CD4-positive, alpha-beta T cell treated with Interleukin-12 subunit alpha and Interleukin-12 subunit beta, for 1 hour (primary cell): Measurements from ENCODE around the gene ELOA.
"Not testable (repeated sequence)": the region's sequence is repeated elsewhere in the genome, so short reads cannot be mapped to it uniquely, and the experiment has no call there.

ENCODE experiments used
- DNase-seq: peaks from one replicate; pipeline ENCODE4 v3.0.0-alpha.2; 2020

The ELOA gene

DNA sequence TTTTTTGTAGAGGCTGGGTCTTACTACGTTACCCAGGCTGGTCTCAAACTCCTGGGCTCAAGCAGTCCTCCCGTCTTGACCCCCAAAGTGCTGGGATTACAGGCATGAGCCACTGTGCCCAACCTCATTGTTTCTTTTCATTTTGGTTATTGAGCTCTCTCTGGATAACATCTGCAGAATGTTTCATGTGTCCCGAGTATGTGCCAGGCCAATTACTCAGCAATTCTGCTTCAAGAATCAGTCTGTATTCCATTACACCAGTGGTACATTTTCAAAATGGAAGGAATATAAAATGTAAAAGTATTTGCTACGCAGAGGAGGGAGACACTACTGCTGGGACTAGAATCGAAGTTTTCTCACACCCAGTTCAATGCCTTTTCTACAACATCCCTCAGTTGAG, 1.7 kb upstream of the ELOA start:
- DNase-seq = no peak

DNA sequence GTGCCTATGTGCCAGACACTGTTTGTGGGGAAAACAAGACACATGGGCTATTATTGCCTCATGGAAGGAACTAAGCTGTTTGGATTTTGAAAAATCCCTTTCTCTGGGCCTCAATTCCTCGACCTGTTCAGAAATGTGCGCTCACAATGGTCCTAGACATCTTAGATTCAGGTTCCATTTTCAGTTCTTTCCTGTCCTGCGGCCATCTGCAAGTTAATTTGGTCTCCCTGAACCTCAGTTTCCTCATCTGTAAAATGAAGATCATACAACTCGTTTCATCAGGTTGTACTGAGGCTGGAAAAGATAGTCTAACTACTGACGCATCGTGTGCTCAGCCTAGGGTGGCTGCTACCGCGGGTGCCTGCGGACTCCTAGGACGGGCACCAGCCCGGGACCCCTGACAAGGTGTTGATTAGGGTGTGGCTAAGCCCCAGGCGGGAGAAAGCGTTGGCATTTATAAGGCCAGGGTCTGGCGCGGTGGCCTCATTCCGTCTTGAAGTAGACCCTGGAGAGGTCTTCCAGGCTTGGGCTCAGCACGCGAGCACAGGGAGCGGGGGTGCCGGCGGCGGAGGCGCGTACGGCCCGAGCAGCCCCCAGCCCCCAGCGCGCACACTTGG, 493 bp upstream of the ELOA start:
- DNase-seq = no peak

DNA sequence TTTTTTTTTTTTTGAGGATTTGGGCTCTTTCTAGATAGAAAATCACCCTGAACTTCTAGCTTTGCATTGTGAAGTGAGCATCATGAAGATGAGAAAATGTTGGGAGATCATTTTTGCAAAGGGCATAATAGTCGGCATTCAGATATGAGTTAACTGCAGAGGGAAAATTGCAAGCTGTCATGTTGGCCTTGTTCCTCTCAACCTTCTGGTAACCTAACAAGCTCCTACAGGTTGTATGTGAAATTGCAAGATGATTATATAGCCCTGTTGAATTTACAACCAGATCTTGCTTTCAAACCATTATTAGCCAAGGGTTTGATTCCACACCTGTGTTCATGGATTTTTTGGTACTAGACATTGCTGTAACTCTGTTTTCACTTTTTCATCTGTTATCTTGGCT, 2.2 kb downstream of the ELOA start:
- DNase-seq = peak; percentile 29

DNA sequence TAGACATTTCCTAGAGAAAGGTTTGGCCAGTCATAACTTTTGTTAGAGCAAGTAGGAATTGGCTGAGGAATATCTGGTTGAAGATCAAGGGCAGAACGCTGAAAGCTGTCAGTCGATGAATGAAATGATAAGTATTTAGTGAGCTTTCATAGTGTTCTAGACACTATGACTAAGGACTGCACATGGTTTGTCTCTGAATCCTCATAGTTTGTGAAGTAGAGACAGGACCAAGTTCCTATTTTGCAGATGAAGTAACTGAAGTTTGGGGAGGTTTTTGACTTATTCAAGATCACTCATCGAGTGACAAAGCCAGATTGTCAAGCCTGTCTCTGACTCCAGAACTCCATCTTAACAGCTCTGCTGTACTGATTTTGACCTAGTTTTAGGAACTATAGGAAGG, 4.7 kb downstream of the ELOA start:
- DNase-seq = no peak

DNA sequence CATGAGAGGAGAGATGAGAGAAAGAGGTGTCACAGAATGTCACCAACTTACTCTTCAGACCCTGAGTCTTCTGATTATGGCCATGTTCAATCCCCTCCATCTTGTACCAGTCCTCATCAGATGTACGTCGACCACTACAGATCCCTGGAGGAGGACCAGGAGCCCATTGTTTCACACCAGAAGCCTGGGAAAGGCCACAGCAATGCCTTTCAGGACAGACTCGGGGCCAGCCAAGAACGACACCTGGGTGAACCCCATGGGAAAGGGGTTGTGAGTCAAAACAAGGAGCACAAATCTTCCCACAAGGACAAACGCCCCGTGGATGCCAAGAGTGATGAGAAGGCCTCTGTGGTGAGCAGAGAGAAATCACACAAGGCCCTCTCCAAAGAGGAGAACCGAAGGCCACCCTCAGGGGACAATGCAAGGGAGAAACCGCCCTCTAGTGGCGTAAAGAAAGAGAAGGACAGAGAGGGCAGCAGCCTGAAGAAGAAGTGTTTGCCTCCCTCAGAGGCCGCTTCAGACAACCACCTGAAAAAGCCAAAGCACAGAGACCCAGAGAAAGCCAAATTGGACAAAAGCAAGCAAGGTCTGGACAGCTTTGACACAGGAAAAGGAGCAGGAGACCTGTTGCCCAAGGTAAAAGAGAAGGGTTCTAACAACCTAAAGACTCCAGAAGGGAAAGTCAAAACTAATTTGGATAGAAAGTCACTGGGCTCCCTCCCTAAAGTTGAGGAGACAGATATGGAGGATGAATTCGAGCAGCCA, 8.0 kb downstream of the ELOA start:
- peak; percentile 54 for DNase-seq

DNA sequence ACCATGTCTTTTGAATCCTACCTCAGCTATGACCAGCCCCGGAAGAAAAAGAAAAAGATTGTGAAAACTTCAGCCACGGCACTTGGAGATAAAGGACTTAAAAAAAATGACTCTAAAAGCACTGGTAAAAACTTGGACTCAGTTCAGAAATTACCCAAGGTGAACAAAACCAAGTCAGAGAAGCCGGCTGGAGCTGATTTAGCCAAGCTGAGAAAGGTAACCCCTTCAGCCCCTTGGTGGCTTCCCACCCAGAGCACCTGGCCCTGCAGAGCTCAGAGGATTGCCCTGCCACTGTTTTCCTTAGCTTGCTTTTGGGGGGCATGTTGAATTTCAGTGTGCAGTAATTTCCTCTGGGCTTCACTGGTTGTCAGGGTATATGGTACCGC, 8.5 kb downstream of the ELOA start:
- no peak for DNase-seq

DNA sequence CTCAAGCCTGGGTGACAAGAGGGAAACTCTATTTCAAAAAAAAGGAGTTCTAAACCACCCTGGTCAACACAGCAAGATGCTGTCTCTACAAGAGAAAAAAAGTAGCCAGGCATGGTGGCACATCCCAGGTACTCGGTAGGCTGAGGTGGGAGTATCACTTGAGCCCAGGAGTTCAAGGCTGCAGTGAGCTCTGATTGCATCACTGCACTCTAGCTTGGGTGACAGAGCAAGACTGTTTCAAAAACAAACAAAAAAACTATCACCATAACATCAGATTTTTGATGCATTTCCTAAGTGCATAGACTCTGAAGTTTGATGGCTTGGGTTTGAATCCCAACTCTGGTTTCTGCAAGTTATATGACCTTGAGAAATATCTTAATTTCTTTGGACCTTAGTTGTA, 9.6 kb downstream of the ELOA start:
- no peak for DNase-seq

DNA sequence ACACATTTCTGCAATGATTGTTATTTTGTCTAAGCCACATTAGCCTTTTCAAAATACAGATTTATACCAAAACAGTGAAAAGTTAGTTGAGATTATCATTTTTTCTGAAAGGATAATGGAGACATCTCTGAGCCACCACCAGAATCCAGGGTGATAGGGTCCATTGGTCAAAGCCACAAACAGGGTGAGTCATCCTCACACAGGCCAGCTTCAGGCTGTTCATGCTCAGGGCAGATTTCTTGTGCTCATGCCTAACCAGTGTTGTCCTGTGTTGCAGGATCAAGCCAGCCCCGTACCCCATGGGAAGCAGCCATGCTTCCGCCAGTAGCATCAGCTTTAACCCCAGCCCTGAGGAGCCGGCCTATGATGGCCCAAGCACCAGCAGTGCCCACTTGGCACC, 13.4 kb downstream of the ELOA start:
- no peak for DNase-seq

DNA sequence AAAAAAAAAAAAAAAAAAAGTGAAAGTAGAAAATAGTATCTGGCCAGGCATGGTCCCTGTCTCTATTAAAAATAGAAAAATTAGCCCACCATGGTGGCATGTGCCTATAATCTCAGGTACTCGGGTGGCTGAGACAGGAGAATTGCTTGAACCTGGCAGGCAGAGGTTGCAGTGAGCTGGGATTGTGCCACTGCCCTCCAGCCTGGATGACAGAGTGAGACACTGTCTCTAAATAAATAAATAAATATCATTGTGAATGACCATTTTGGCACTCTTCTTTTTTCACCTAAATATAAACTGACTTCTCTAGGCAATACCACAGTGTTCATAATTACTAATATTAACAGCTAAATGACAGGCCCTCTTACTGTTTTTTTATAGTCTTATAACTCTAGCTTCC, 14.5 kb downstream of the ELOA start:
- no peak for DNase-seq

DNA sequence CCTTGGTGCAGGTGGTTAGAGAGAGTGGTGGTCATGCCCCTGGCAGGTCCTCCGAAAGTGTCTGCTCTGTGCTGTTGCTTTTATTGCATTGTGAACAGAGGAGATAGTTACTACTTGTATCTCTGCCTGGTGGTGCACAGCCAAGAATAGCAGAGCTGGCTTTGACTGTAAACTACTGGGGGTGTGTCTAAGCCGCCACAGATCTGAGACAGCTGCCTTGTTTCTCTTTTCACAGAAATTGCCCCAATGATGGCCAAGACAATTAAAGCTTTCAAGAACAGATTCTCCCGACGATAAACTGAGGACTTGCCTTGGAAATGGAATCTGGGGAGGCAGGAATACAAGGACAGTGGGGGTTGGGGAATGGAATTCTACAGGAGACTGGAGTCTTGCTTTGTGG, 16.0 kb downstream of the ELOA start:
- no peak for DNase-seq

DNA sequence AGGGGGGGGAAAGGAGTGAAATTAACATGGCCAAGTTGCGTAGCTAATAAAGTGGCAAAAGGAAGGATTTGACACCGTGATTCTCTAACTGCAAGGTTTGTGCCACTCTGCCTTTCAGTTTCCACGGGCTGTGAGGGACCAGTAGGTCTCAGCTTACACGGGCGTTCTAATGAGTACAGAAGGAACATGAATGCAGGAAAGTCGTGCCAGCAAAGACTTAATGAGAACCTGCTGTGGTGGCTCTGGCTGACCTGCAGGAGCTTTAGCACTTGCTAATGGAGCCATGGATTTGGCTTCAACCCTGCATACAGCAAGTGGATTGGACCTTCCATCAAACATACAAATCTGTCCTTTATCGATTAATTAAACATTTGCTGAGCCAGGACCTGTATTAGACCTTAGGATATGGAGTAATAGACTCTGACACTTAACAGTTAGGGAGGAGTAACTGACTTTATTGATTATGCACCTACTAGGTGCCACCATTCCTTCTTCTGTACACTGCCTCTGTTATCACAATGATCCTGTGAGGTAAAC, 19.8 kb downstream of the ELOA start:
- DNase-seq = no peak

DNA sequence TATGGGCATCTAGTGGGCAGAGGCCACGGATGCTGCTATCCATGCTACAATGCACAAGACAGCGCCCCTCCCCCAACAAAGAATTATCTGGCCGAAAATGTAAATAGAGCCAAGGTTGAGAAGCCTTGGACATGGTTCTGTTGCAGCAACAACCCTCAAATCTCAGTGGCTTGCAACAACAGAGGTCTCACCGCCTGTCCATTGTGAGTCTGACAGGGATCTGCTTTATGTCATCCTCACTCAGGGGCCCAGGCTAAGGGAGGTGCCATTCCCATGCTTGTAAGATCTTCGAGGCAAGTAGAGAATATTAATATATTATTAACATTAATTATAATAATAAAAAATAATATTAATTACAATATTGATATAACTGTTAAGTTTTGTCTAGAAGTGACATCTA, 25.5 kb downstream of the ELOA start:
- no peak for DNase-seq

DNA sequence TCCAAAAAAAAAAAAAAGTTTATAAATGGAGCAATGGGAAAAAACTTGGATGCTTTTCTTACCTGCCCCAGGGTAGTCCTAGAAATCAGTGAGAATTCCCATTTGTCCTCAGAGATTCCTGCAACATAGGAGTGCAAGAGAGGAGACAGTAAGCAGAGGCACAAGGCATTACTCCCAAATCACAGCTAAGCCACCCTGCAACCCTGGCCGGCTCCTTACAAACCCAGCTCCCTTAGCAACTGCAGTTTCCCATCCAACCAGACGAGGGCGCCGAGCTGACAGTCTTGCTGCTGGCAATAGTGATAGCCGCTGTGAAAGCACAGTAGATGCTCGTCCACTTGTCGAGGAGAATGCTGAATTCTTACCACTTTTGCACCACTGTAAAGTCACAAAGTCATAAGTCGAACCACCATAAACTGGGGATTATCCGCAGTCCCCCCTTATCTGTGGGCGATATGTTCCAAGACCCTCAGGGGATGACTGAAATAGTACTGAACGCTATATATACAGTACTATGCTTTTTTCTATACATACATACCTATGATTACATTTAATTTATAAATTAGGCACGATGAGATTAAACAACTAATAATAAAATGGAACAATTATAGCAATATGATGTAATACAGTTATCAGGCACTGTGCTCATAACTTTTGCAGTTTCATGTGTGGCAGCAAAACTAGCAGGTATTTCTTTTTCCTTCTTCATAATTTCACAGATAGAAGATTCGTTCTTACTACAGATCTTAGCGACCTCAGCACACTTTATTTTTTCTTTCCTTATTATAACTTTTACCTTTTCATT, 29.0 kb downstream of the ELOA start:
- peak; percentile 86 for DNase-seq

DNA sequence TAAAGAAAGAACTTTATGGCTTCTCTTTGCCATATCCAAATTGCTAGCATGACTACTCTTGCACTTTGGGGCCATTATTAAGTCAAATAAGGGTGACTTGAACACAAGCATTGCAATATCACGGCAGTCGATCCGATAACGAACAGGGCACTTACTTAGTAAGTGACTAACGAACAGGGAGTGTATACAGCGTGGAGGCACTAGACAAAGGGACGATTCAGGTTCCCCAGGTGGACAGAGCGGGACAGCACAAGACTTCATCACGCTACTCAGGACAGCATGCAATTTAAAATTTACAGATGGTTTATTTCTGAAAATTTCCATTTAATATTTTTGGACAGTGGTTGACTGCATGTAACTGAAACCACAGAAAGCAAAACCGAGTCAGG, 29.6 kb downstream of the ELOA start:
- DNase-seq = no peak

DNA sequence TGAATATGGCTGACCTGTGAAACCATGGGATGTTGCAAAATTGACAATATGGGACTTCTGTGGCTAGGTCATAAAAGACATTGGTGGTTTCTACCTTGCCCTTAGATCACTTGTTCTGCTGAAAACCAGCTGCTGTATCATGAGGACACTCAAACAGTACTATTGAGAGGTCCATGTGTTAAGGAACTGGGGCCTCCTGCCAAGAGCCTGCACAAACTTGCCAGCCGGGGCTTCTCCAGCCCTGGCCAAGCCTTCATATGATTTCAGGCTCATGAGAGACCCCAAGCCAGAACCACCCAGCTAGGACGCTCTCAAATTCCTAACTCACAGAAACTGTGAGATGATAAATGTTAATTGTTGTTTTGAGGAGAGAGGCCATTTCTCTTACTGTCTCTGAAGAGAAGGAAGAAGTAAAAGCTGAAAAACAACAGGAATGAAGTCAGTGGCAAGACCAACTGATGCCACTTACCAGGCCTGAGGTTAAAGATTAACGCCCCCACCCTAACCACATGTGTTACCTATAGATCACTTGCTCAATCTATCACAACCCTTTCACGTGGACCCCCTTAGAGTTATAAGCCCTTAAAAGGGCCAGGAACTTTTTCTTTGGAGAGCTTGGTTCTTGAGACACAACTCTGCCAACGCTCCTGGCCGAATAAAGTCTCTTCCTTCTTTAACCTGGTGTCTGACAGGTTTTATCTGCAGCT, 31.1 kb downstream of the ELOA start:
- DNase-seq = no peak

DNA sequence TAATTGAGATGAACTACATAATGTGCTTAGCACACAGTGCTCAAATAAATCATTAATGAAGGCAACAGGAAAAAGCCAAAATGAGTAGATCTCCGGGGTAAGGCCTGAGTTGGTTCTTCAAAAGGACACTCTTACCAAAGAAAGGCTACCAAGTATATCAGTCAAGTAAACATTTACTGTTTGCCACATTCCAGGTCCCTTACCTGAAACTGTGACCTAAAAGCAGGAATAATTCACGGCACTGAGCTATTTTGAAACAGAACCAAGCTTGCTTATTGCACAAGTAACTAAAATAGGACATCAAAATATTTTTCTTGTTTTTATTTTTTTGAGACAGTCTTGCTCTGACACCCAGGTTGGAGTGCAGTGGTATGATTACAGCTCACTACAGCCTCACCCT, 32.9 kb downstream of the ELOA start:
- no peak for DNase-seq

DNA sequence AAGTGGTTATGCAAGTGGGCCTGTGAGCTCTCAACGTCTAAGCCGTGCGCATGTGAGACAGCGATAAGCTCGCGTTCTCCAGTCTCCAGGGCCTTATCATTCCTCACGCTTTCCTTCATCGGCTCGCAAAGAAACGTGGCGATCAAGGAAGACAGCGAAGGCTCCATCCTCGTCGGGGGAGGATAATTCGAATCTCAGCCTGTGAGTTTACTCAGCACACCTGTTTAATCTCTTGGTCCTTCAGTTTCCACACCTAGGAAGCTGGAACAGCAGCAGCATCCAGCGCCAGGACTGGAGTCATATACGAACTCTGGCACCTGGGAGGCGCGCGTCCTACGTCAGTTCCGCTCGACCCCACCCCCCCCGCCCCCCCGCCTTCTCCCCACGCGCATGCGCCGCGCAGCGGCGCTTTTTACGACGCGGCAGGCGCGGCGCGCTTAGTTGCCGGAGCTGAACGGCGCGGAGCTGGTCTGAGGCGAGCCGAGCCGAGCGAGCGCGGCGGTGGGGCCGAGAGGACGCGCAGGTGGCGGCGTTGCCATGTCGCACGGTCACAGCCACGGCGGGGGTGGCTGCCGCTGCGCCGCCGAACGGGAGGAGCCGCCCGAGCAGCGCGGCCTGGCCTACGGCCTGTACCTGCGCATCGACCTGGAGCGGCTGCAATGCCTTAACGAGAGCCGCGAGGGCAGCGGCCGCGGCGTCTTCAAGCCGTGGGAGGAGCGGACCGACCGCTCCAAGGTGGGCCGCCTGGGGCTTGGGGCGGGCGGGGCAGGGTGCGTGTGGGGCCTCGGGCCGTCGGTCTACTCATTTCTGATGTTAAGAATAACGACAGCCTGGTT, 34.9 kb downstream of the ELOA start, which contains the start of gene PITHD1:
TSS of gene PITHD1 (plus strand) at position 440 of the 836 bp plus-strand sequence. CDS start at position 538, 98 bp downstream.
- peak; percentile 87 for DNase-seq

DNA sequence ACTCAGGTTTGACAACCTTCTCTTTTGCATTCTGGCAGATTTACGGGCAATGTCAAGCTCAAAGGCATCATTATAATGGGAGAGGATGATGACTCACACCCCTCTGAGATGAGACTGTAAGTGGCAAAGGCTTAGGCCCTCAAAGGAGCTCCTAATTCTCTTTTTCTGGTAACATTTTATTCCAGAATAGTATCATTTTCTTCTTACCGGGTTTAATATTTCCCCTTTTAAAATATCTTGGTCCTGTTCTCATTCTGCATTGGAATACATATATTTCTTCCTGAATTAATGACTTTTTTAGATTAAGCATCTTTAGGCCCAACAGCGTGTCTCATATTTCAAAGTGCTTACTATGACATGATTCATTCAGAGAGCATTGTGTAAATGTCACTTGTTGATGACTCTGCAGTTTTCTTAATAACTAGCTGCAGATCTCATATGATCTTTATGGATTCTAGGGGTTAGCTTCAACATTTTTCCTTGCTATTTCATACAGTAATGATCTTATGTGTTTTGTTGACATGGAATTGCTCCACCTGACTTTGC, 36.6 kb downstream of the ELOA start:
- DNase-seq = no peak

DNA sequence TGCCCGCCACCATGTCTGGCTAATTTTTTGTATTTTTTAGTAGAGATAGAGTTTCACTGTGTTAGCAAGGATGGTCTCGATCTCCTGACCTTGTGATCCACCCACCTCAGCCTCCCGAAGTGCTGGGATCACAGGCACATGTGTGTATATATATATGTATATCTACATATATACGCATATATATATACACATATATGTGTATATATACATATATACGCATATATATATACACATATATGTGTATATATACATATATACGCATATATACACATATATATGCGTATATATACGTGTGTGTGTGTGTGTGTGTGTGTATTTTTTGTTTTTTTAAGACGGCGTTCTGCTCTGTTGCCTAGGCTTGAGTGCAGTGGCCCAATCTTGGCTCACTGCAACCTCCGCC, 39.9 kb downstream of the ELOA start:
- DNase-seq = not testable (repeated sequence)

DNA sequence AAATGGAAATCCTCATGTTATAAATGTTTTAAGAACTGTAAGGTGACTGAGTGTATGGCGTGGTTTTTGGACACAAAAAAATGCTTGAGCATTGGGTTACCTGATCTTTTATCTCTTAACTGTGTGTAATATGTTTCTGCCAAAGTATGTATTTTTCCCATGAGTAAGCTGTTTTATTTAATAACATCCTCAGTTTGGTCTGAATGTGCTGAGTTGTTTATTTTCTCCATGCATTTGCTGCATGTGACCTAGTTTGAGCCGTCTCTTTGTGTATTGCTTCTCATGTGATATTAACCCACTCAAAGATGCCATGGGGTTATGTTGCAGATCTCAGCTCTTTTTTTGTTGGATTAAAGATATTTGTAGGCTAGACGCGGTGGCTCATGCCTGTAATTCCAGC, 41.6 kb downstream of the ELOA start:
- DNase-seq = no peak

DNA sequence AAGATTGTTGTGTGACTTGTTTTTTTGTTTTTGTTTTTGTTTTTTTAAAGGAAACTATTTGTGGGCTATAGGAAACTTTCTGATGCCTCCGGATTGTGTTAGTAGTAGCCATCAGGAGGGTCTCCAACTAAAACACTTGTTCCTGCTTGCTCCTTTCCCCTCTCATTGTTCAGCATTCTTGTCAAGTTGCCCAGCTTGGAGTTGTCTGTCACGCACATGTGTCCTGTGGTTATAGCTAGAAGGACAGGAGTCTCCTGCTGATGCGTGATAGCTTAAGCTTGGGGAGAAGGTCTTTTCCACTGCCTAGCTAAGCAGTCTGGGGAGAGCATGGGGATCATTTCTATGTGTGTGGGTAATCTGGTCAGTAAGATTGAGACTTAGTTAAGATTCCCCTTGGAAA, 44.4 kb downstream of the ELOA start:
- no peak for DNase-seq

DNA sequence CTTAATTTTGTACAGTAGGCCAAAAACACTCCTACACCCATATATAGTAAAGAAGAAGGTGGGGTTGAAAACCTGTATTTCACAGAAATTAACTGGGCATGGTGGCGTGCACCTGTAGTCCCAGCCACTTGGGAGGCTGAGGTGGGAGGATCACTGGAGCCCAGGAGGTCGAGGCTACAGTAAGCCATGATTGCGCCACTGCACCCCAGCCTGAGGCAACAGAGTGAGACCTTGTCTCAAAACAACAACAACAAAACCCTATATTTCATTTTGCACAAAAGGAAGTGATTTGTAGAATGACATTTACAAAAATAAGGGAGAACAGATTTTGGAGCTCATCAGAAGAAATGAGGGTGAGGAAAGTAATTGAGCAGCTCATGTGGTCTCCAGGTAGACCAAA, 45.4 kb downstream of the ELOA start:
- DNase-seq = no peak
